Right forelimb (tissue), 1 donor: ENCODE measurements around the gene PDE2A.

ENCODE experiments used
- DNase-seq: peaks from one replicate; pipeline ENCODE4 v3.0.0-alpha.2; 2018

Gene PDE2A

GRCh38 chr11:72673943-72674828 is at the start of gene PDE2A:
Gene PDE2A, minus strand, starts transcription at chr11:72674422. Its CDS starts 215 bp downstream, at chr11:72674207.
- no peak for DNase-seq

GRCh38 chr11:72723508-72723907 is 49.3 kb upstream of the PDE2A start:
- DNase-seq: no peak

- DNase-seq: peak; percentile 94
Observed at GRCh38 chr11:72722050-72722748, 48.0 kb upstream of the PDE2A start.

- DNase-seq: peak; percentile 61
Observed at GRCh38 chr11:72721689-72722049, 47.4 kb upstream of the PDE2A start.

DNA sequence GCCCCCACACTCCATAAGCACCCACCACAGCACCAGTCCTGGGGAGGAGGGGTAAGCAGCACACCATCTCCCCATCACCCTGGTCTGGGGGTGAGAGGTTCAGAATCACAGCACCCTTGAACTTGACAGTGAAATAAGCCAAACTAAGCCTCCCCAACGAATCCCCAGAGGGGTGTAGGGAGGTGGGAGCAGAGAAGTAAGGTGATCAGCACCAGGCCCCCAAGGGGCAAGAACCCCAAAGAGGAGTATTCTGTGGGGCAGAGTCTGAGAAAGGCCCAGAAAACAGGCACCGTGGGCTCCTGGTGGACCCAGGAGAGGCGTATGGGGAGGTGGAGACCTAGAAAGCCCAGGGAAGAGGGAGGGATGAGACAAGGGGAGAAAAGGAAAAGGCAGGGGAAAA is 47.1 kb upstream of the PDE2A start:
- DNase-seq: no peak

DNA sequence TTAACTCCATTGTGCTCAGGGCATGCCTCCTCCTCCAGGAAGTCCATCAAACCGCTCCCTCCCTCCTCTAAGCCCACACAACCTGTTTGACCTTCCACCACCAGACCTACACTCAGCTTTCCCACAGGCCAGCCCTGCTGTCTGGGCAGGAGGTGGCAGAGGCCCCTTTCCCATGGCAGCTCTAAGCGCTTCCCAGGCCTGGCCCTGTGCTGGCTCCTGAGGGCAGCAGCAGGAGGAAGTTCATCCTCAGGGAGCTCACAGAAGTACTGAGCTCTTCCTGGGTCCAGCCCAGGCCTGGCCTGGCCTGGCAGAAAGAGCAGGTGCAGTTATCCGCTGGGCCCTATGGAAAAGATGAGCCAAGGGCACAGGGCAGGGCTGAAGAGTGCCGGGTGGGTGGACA is 46.6 kb upstream of the PDE2A start:
- no peak for DNase-seq

DNA sequence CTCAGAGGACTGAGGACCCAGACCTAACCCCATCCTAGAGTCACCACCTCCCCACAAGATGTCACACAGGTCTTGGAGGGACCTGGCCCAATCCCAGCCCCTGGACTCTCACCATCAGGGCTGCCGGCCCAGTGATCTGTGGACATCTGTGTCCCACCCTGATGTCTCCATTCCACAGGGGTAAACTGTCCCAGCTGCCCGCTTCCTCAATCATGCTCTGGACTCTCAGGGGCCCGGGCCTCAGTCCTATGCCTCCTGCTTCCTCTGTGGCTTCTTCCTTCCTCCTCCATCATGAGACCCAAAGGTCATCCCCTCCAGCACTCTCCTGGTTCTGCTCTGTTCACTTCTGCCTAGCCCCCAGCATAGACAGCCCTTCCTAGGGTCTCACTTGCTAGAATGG is 45.8 kb upstream of the PDE2A start:
- no peak for DNase-seq

- DNase-seq: no peak
Observed at GRCh38 chr11:72719551-72719950, 45.3 kb upstream of the PDE2A start.

- DNase-seq: no peak
Observed at GRCh38 chr11:72719144-72719543, 44.9 kb upstream of the PDE2A start.

GRCh38 chr11:72718101-72718501 is 43.9 kb upstream of the PDE2A start:
- no peak for DNase-seq

DNA sequence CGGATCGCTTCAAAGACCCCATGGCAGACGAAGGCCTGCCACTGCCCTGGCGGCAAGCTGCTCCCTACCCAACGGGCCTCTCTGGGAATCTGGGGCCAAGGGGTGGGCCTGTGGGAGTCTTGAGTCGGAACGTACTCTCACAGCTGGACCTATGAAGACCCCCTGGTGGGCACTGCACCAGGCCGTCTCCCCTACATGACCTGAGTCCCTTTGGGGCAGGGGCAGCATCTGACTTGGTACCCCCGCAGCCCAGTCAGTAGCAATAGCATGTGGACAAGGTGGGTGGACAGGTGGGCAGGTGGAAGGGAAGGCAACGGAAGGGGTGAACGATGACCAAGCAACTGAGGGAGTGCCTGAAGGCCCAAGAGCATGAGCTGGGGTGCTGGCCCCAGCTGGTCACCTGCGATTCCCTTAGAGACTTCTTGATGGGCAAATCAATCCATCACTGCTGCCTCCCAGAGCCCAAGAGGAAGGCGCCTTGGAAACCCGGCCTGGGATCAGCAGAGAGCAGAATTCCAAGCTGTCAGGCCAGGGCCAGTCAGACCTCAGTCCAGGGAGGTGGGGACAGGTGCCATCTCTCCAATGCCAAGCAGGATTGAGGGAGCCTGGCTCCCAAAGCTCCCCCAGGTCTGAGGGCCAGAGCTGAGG is 42.7 kb upstream of the PDE2A start:
- DNase-seq: no peak

DNA sequence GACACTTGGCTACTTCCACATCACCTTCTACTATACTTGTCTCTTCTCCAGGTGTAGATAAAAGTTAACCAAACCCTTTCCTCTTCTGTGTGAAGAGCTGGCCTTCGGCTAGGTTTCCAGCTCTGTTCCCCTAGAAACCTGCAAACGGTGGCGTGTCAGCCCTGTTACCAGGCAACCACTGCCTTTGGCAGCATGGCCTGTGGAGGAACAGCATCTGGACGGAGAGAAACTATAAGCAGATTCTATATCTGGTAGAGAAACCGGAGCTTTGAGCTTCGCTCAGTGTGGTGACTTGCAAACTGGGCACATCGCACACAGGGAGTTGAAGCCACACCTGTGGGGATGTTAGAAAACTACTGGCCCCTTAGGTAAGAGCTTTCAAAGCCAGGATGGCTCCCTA is 42.1 kb upstream of the PDE2A start:
- peak; percentile 75 for DNase-seq

DNA sequence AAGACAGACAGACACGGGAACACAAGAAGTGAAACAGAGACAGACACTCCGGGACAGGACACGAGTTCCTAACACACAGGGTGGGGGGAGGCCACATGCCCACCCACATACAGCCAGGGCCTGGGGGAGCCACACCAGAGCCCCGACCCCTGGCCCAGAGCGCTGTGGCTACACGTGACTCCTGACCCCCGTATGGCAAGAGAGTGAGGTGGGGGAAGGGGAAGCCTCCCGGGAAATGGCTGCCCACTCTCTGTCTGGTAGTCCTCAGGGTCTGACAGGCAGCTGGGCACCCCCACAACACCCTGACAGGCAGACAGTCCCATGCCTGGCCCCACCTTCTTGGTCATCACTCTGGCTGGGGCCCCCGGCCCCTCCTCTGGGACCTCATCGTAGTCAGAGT is 38.6 kb upstream of the PDE2A start:
- DNase-seq: no peak

DNA sequence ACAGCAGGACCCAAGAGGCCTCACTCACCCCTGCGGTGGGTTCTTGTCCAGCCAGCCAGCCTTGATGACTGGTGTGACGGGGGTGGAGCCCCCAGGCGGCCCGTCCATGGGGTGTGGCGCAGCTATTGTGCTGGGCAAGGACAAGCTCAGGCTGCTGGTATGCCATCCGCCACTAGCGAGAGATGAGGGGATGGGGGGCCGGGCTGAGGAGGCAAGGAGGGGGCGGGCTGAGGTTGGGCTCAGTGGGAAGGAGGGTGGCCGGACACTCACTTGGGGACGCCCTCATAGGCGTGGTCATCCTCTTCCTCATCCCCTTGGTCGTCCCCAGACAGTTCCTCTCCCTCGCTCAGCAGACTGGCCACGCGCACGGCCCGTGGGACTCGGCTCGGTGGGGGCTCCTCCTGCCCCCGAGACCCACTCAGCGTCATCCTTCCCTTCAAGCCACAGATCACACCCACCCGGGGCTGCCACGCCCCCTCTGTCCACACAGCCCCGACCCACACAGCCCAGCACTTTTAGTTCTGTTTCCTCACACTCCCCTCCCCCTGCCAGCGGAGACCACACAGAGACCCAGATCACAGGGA is 38.0 kb upstream of the PDE2A start:
- no peak for DNase-seq

- no peak for DNase-seq
Observed at GRCh38 chr11:72711141-72711540, 36.9 kb upstream of the PDE2A start.

GRCh38 chr11:72710278-72710677 is 36.1 kb upstream of the PDE2A start:
- DNase-seq: no peak

GRCh38 chr11:72709478-72710238 is 35.4 kb upstream of the PDE2A start:
- no peak for DNase-seq

GRCh38 chr11:72707032-72707431 is 32.8 kb upstream of the PDE2A start:
- DNase-seq: no peak

- DNase-seq: no peak
Observed at GRCh38 chr11:72706579-72706978, 32.4 kb upstream of the PDE2A start.

GRCh38 chr11:72705442-72706365 is 31.5 kb upstream of the PDE2A start:
- DNase-seq: no peak

GRCh38 chr11:72704783-72705265 is 30.6 kb upstream of the PDE2A start:
- DNase-seq: no peak
